ENCODE data around the gene AP3M1. TPM values are rescaled to one million over a fixed set of nuclear protein-coding genes. Genes with fewer than 3 reads are reported as not detected.

Gene AP3M1
- total RNA-seq, 1 experiment from 2014 or later, result 37.4 TPM

GRCh38 chr10:74153676-74154075 is 3.0 kb upstream of the AP3M1 start:
- no peak overlapping the region for H2BK120ac ChIP-seq (ENCODE audit: low read depth, low read length, poor library complexity, severe bottlenecking)
- H3K79me1 ChIP-seq (ENCODE audit: insufficient read depth, low read depth, low read length, poor library complexity, severe bottlenecking), result peaks cover 8% of the 10 kb centered on the region
- H3K9ac ChIP-seq (ENCODE audit: extremely low read depth, insufficient read length, low read length), result no peak overlapping the region
- H3K4ac ChIP-seq (ENCODE audit: low read depth, low read length), result no peak overlapping the region
- no peak overlapping the region for H3K23ac ChIP-seq (ENCODE audit: insufficient read length, low read depth, low read length)
- H3K4me1 ChIP-seq (ENCODE audit: insufficient read depth, low read length), result 0 out of 2 replicates have a peak, but pooled peaks cover 2% of the 10 kb centered on the region
- H4K20me1 ChIP-seq (ENCODE audit: control insufficient read depth, insufficient read depth, insufficient read length), result no peaks in the 10 kb centered on the region
- no peak overlapping the region for H3T11ph ChIP-seq (ENCODE audit: low read length)
- H3K56ac ChIP-seq (ENCODE audit: insufficient read length, low read depth, low read length), result no peak overlapping the region
- no peak for TF ChIP-seq CTCF (conservative IDR thresholded peaks at IDR 0.05)
- Mint-ChIP-seq H3K36me3 (ENCODE audit: insufficient read depth in 1 of 3, low read depth in 3 of 3) (peaks cover 0 to 2% (median 0%) of the 10 kb centered on the region in 3 experiments; a peak in 2 of 7 replicates), H3K4me1 (peaks cover 15 to 17% of the 10 kb centered on the region in 2 experiments), H3K27me3 (ENCODE audit: low read depth) (no peaks in the 10 kb centered on the region), H3K27ac (peak overlapping the region in 1 of 3 experiments; percentile 68; a peak in 2 of 7 replicates), H3K4me3 (no peak overlapping the region; a peak in 1 of 5 replicates), H3K9me3 (no peaks in the 10 kb centered on the region)
- H2AFZ ChIP-seq (ENCODE audit: low read length), result no peak overlapping the region
- H2BK12ac ChIP-seq (ENCODE audit: insufficient read length, low read depth, low read length), result no peak overlapping the region
- H2BK20ac ChIP-seq (ENCODE audit: low read depth, low read length, poor library complexity, severe bottlenecking), result no peak overlapping the region
- no peak overlapping the region for H3K27ac ChIP-seq (ENCODE audit: insufficient read length, low read depth, low read length)
- H3K23me2 ChIP-seq (ENCODE audit: insufficient read length, low read depth, low read length, poor library complexity, severe bottlenecking), result no peaks in the 10 kb centered on the region
- no peaks in the 10 kb centered on the region for H3K9me3 ChIP-seq (ENCODE audit: control insufficient read depth, low read depth, low read length)
- H4K5ac ChIP-seq (ENCODE audit: insufficient read length, low read depth, low read length), result no peak overlapping the region
- peaks cover 13% of the 10 kb centered on the region; the same call in 1 of the 2 replicates for H3K79me2 ChIP-seq (ENCODE audit: insufficient read depth, low read length)
- H2BK5ac ChIP-seq (ENCODE audit: insufficient read length, low read length), result no peak overlapping the region
- H3K14ac ChIP-seq (ENCODE audit: insufficient read depth, low read length), result no peak overlapping the region
- no peak overlapping the region for H2AK5ac ChIP-seq (ENCODE audit: insufficient read length, low read length)
- H4K91ac ChIP-seq (ENCODE audit: insufficient read length, low read depth, low read length), result no peak overlapping the region
- no peak overlapping the region for H2BK15ac ChIP-seq (ENCODE audit: low read depth, low read length)
- H3K27me3 ChIP-seq (ENCODE audit: insufficient read depth, low read length), result no peaks in the 10 kb centered on the region
- no peak overlapping the region for H4K8ac ChIP-seq (replicated peaks; ENCODE audit: insufficient read length, low read depth, low read length)
- DNase-seq, result no peak
- no CpG with 5 or more reads among the region's 4 CpGs for WGBS (ENCODE audit: extremely low coverage, insufficient read length, low lambda C conversion rate)
- no peak overlapping the region for H3K4me2 ChIP-seq (ENCODE audit: insufficient read depth, insufficient read length, low read length)
- no peak overlapping the region for H3K18ac ChIP-seq (ENCODE audit: insufficient read length, low read depth, low read length)

Measured in H9 (cell line).